ENCODE measurements around the gene AADACL3. TPM values are rescaled to one million over a fixed set of nuclear protein-coding genes. Genes with fewer than 3 reads are reported as not detected.

Gene AADACL3
- total and polyA plus RNA-seq, 9 of the 15 experiments (the other 6 are each of a cell fraction or from before 2014, with no cell fraction given), result not detected

DNA sequence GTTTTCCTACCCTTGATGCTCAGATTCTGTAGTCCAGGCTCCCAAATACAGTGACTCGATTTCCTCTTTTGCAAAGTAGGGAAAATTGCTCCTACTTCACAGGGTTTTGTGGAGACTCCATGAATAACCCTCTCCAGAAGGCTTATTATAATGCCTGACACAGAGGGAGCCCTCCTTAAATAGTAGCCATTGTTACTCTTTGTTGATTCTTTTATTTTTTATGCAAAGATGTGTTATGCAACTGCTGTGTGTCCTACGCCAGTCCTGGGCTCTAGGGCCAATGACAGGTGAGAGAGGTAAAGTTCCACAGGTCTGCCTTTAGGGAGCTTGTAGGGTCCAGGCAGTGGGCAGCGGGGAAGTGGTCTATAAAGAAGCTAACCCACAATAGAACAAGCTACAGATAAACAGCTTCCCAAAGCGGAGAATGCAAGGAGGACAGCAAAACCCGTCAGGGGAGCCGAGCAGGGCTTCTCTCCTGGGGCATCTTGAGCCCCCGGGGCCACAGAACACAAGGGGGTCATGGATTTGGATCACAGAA, 1.5 kb downstream of the AADACL3 start:
- ChIA-PET CTCF (ENCODE audit: low intra/inter-chr PET ratio) (no interaction called here), POLR2A (interaction anchor here (0.7 kb wide), 1 partner anchor 14 kb away, joined by 3 read pairs; no protein-coding TSS in a partner anchor)
- Histone ChIP-seq H2AFZ (ENCODE audit: low read depth, low read length) (no peak overlapping the region), H3K79me2 (ENCODE audit: control insufficient read depth, insufficient read depth, low read length) (no peaks in the 10 kb centered on the region), H3K27me3 (ENCODE audit: control insufficient read depth in 2 of 2, insufficient read depth in 2 of 2, low read length in 2 of 2) (peaks cover 14 to 48% of the 10 kb centered on the region in 2 experiments), H3K9me1 (ENCODE audit: control insufficient read depth, insufficient read depth, low read length) (no peaks in the 10 kb centered on the region), H3K36me3 (ENCODE audit: control insufficient read depth, insufficient read depth, low read length) (no peaks in the 10 kb centered on the region), H3K9ac (ENCODE audit: insufficient read depth in 1 of 2, low read depth in 2 of 2, low read length in 2 of 2) (no peak overlapping the region), H4K20me1 (replicated peaks; ENCODE audit: control insufficient read depth, insufficient read depth, low read length) (no peaks in the 10 kb centered on the region), H3K4me1 (replicated peaks in 1 of 2; ENCODE audit: control insufficient read depth in 2 of 2, insufficient read depth in 2 of 2, low read length in 2 of 2) (no peaks in the 10 kb centered on the region), H3K4me3 (no peak overlapping the region), H3K9me3 (replicated peaks; ENCODE audit: control insufficient read depth, insufficient read depth, low read depth, low read length) (no peaks in the 10 kb centered on the region), H3K27ac (ENCODE audit: extremely low read depth, low read depth, low read length) (no peak overlapping the region), H3K4me2 (ENCODE audit: insufficient read depth, low read length) (no peak overlapping the region)
- WGBS (ENCODE audit: insufficient coverage, low coverage, missing lambda C conversion rate), result 4% methylated on average over 7 of the region's 7 CpGs
- BruUV-seq (replicated peaks), result no TSS peak
- no peak for DNase-seq (ENCODE audit: extremely low read depth in 1 of 4, low spot score in 3 of 4)
- in situ Hi-C loops (cut with MboI), result no loop called here
- intact Hi-C loops (cut with micrococcal nuclease), result no loop called here
- FAIRE-seq, result no peak
- ATAC-seq, result no peak
- TF ChIP-seq POLR2B (IDR thresholded peaks at IDR 0.05; ENCODE audit: low read depth, partially characterized antibody) (no peak), MAFG (tag; conservative IDR thresholded peaks at IDR 0.05) (no peak), THRAP3 (IDR thresholded peaks at IDR 0.05; ENCODE audit: borderline replicate concordance) (no peak), SIN3B (IDR thresholded peaks at IDR 0.05; ENCODE audit: low read depth) (no peak), ZNF217 (CRISPR knock-in tag; IDR thresholded peaks at IDR 0.05) (no peak), PTRF (tag; IDR thresholded peaks at IDR 0.05) (no peak), SIN3A (IDR thresholded peaks at IDR 0.05; ENCODE audit: borderline replicate concordance in 2 of 2, control insufficient read depth in 1 of 2, low read depth in 2 of 2, low read length in 2 of 2) (no peak), NFE2L1 (tag; IDR thresholded peaks at IDR 0.05; ENCODE audit: borderline replicate concordance, low read depth) (no peak), ELF4 (CRISPR knock-in tag; IDR thresholded peaks at IDR 0.05) (no peak), SMC3 (conservative IDR thresholded peaks at IDR 0.05; ENCODE audit: insufficient read depth, low read depth, low read length) (no peak)
- TF ChIP-seq, protein P1, sequence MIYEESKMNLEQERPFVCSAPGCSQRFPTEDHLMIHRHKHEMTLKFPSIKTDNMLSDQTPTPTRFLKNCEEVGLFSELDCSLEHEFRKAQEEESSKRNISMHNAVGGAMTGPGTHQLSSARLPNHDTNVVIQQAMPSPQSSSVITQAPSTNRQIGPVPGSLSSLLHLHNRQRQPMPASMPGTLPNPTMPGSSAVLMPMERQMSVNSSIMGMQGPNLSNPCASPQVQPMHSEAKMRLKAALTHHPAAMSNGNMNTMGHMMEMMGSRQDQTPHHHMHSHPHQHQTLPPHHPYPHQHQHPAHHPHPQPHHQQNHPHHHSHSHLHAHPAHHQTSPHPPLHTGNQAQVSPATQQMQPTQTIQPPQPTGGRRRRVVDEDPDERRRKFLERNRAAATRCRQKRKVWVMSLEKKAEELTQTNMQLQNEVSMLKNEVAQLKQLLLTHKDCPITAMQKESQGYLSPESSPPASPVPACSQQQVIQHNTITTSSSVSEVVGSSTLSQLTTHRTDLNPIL (CRISPR knock-in tag; IDR thresholded peaks at IDR 0.05), result no peak
- TF ChIP-seq, protein P2, sequence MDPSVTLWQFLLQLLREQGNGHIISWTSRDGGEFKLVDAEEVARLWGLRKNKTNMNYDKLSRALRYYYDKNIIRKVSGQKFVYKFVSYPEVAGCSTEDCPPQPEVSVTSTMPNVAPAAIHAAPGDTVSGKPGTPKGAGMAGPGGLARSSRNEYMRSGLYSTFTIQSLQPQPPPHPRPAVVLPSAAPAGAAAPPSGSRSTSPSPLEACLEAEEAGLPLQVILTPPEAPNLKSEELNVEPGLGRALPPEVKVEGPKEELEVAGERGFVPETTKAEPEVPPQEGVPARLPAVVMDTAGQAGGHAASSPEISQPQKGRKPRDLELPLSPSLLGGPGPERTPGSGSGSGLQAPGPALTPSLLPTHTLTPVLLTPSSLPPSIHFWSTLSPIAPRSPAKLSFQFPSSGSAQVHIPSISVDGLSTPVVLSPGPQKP (CRISPR knock-in tag; IDR thresholded peaks at IDR 0.05), result no peak
